DOHH2 (cell line): Measurements from ENCODE around the gene SVOPL.

ENCODE experiments used
- H3F3A ChIP-seq: fragments of 200-600 bp; sonication (generic), shearing (Covaris generic); 2 replicates; pipeline ENCODE4 v1.6.0; 2016; ENCODE audit warnings: antibody characterized with exemption, mild to moderate bottlenecking; ENCODE audit not compliant: control insufficient read depth, insufficient read depth
- H3K27ac ChIP-seq: fragments of 200-600 bp; sonication (generic); 2 replicates; pipeline ENCODE4 v1.5.1; 2014; ENCODE audit warnings: low read depth, mild to moderate bottlenecking, low read length, moderate library complexity
- H3K27me3 ChIP-seq: fragments of 200-600 bp; sonication (generic); 2 replicates; pipeline ENCODE4 v1.6.1; 2014; ENCODE audit warnings: mild to moderate bottlenecking, low read length, mixed read lengths; ENCODE audit not compliant: control insufficient read depth
- H3K36me3 ChIP-seq: fragments of 200-600 bp; sonication (generic); 2 replicates; pipeline ENCODE4 v1.6.1; 2014; ENCODE audit warnings: mild to moderate bottlenecking, low read length, moderate library complexity, mixed read lengths; ENCODE audit not compliant: control insufficient read depth
- H3K4me1 ChIP-seq: fragments of 200-600 bp; sonication (generic); 2 replicates; pipeline ENCODE4 v1.6.1; 2014; ENCODE audit warnings: mild to moderate bottlenecking, low read length, mixed read lengths; ENCODE audit not compliant: control insufficient read depth
- H3K4me2 ChIP-seq: fragments of 200-600 bp; sonication (generic); 2 replicates; pipeline ENCODE4 v1.6.0; 2014; ENCODE audit warnings: mild to moderate bottlenecking, low read length, moderate library complexity
- H3K4me3 ChIP-seq: fragments of 200-600 bp; sonication (generic); 2 replicates; pipeline ENCODE4 v1.5.1; 2014; ENCODE audit warnings: mild to moderate bottlenecking, low read length, mixed read lengths
- H3K79me2 ChIP-seq: fragments of 200-600 bp; sonication (generic); 2 replicates; pipeline ENCODE4 v1.6.1; 2014; ENCODE audit warnings: mild to moderate bottlenecking, low read length, mixed read lengths; ENCODE audit not compliant: control insufficient read depth
- H3K9me2 ChIP-seq: fragments of 200-600 bp; sonication (generic); replicated peaks from 2 replicates; pipeline ENCODE4 v1.6.1; 2014; ENCODE audit warnings: mild to moderate bottlenecking, low read length, mixed read lengths; ENCODE audit not compliant: control insufficient read depth
- H3K9me3 ChIP-seq: fragments of 200-600 bp; sonication (generic); 2 replicates; pipeline ENCODE4 v1.6.1; 2014; ENCODE audit warnings: antibody characterized with exemption, low read length, mixed read lengths; ENCODE audit not compliant: control insufficient read depth, insufficient read depth
- H4K20me1 ChIP-seq: fragments of 200-600 bp; sonication (generic); 2 replicates; pipeline ENCODE4 v1.6.0; 2014; ENCODE audit warnings: low read depth, mild to moderate bottlenecking, antibody characterized with exemption, low read length, moderate library complexity; ENCODE audit not compliant: control insufficient read depth, insufficient read depth
- EZH2phosphoT487 ChIP-seq: fragments of 200-600 bp; sonication (generic); IDR thresholded peaks from 2 replicates; pipeline ENCODE4 v1.6.1; 2017; ENCODE audit warnings: borderline replicate concordance, mild to moderate bottlenecking, antibody characterized with exemption, low read length, moderate library complexity, mixed read lengths
- TF ChIP-seq, protein P1 (sequence below): fragments of 200-600 bp; sonication (generic); IDR thresholded peaks from one replicate; pipeline ENCODE4 v1.5.1; 2014; ENCODE audit warnings: antibody characterized with exemption, mild to moderate bottlenecking, low read depth, low read length; ENCODE audit not compliant: poor library complexity, severe bottlenecking

The SVOPL gene

GRCh38 chr7:138701537-138701923, 368 bp upstream of the SVOPL start:
- Histone ChIP-seq H4K20me1 (no peaks in the 10 kb centered on the region), H3K27me3 (no peaks in the 10 kb centered on the region), H3K36me3 (no peaks in the 10 kb centered on the region), H3K9me2 (no peaks in the 10 kb centered on the region), H3K4me1 (no peaks in the 10 kb centered on the region), H3K79me2 (no peaks in the 10 kb centered on the region), H3K4me2 (no peak overlapping the region), H3F3A (no peaks in the 10 kb centered on the region), H3K27ac (no peak overlapping the region), H3K4me3 (no peak overlapping the region), H3K9me3 (no peaks in the 10 kb centered on the region; the same call in 1 of the 2 replicates)
- TF ChIP-seq, protein P1, sequence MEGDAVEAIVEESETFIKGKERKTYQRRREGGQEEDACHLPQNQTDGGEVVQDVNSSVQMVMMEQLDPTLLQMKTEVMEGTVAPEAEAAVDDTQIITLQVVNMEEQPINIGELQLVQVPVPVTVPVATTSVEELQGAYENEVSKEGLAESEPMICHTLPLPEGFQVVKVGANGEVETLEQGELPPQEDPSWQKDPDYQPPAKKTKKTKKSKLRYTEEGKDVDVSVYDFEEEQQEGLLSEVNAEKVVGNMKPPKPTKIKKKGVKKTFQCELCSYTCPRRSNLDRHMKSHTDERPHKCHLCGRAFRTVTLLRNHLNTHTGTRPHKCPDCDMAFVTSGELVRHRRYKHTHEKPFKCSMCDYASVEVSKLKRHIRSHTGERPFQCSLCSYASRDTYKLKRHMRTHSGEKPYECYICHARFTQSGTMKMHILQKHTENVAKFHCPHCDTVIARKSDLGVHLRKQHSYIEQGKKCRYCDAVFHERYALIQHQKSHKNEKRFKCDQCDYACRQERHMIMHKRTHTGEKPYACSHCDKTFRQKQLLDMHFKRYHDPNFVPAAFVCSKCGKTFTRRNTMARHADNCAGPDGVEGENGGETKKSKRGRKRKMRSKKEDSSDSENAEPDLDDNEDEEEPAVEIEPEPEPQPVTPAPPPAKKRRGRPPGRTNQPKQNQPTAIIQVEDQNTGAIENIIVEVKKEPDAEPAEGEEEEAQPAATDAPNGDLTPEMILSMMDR = no peak
- no peak for TF ChIP-seq EZH2phosphoT487

DNA sequence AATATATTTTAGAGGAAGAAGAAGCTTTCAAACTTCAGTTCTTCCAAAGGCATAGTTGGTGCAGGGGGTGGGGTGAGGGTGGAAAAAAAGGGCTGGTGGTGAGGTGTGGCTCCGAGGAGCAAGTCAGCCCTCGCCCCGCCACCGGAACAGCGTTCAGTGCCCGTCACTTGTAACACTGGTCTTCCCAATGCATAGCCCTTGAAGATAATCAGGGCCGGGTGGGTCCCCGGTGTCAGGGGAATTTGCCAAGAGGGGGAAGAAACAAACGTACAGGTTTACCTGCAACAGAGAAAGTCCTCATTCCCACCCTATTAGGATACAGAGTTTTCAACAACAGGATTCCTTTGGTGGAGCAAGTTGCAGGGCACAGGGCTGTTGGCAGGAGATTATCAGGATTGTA, 1.5 kb downstream of the SVOPL start:
- H3K27ac ChIP-seq = no peak overlapping the region
- no peaks in the 10 kb centered on the region for H3K79me2 ChIP-seq
- no peak overlapping the region for H3K4me3 ChIP-seq
- TF ChIP-seq, protein P1 = no peak
- no peak for TF ChIP-seq EZH2phosphoT487
- no peaks in the 10 kb centered on the region for H3K4me1 ChIP-seq
- H3K9me2 ChIP-seq = no peaks in the 10 kb centered on the region
- no peaks in the 10 kb centered on the region for H3K36me3 ChIP-seq
- no peaks in the 10 kb centered on the region for H4K20me1 ChIP-seq
- no peak overlapping the region for H3K4me2 ChIP-seq
- H3K27me3 ChIP-seq = no peaks in the 10 kb centered on the region
- no peaks in the 10 kb centered on the region for H3F3A ChIP-seq
- H3K9me3 ChIP-seq = peaks cover 4% of the 10 kb centered on the region; the same call in 1 of the 2 replicates

- H3K9me2 ChIP-seq = no peaks in the 10 kb centered on the region
- no peaks in the 10 kb centered on the region for H3K27me3 ChIP-seq
- H3K4me1 ChIP-seq = no peaks in the 10 kb centered on the region
- no peak overlapping the region for H3K4me2 ChIP-seq
- H3K9me3 ChIP-seq = peaks cover 4% of the 10 kb centered on the region; the same call in 1 of the 2 replicates
- H3K27ac ChIP-seq = no peak overlapping the region
- no peak overlapping the region for H3K4me3 ChIP-seq
- H3K36me3 ChIP-seq = no peaks in the 10 kb centered on the region
- no peak for TF ChIP-seq EZH2phosphoT487
- TF ChIP-seq, protein P1 = no peak
- no peaks in the 10 kb centered on the region for H4K20me1 ChIP-seq
- H3K79me2 ChIP-seq = no peaks in the 10 kb centered on the region
- no peaks in the 10 kb centered on the region for H3F3A ChIP-seq
Observed at GRCh38 chr7:138698281-138698680, 2.9 kb downstream of the SVOPL start.
